SK-N-MC (cell line): ENCODE data around the gene CEP89.
A peak's percentile ranks its signal among the peaks of the same experiment; 100 is the strongest.
"Not testable (repeated sequence)": the region's sequence is repeated elsewhere in the genome, so short reads cannot be mapped to it uniquely, and the experiment has no call there.

ENCODE experiments used
- DNase-seq: peaks from one replicate; pipeline ENCODE4 v3.0.0-alpha.2; 2011; ENCODE audit warnings: low read depth, low spot score
- H3K27ac ChIP-seq: fragments of 200-600 bp; sonication (generic); 2 replicates; pipeline ENCODE4 v1.5.1; 2016; ENCODE audit warnings: mixed run types
- H3K36me3 ChIP-seq: fragments of 200-600 bp; sonication (generic); 2 replicates; pipeline ENCODE4 v1.6.1; 2017; ENCODE audit warnings: antibody characterized with exemption, low read length, mixed read lengths; ENCODE audit not compliant: insufficient read depth
- H3K4me3 ChIP-seq: fragments of 200-600 bp; sonication (generic); 2 replicates; pipeline ENCODE4 v1.5.1; 2016
- H3K9ac ChIP-seq: fragments of 200-600 bp; sonication (generic); 2 replicates; pipeline ENCODE4 v1.8.0; 2017; ENCODE audit warnings: mixed run types, mixed read lengths; ENCODE audit not compliant: insufficient read length
- H3K9me3 ChIP-seq: fragments of 200-600 bp; sonication (generic); 2 replicates; pipeline ENCODE4 v1.6.1; 2017; ENCODE audit warnings: low read depth, mild to moderate bottlenecking, antibody characterized with exemption, low read length, moderate library complexity, mixed read lengths
- EZH2 ChIP-seq: fragments of 200-600 bp; sonication (generic); IDR thresholded peaks from one replicate; pipeline ENCODE4 v1.6.1; 2017; ENCODE audit warnings: antibody characterized with exemption
- FOXP2 ChIP-seq: optimal IDR thresholded peaks from 2 replicates; pipeline ENCODE3; 2011; ENCODE audit warnings: mild to moderate bottlenecking, moderate library complexity; ENCODE audit not compliant: insufficient read depth; ENCODE audit errors: extremely low read length, control extremely low read depth
- POLR2AphosphoS5 ChIP-seq: IDR thresholded peaks from 2 replicates; pipeline ENCODE4 v1.6.1; 2012; ENCODE audit warnings: mild to moderate bottlenecking, low read depth, low read length, borderline replicate concordance

CEP89 gene

DNA sequence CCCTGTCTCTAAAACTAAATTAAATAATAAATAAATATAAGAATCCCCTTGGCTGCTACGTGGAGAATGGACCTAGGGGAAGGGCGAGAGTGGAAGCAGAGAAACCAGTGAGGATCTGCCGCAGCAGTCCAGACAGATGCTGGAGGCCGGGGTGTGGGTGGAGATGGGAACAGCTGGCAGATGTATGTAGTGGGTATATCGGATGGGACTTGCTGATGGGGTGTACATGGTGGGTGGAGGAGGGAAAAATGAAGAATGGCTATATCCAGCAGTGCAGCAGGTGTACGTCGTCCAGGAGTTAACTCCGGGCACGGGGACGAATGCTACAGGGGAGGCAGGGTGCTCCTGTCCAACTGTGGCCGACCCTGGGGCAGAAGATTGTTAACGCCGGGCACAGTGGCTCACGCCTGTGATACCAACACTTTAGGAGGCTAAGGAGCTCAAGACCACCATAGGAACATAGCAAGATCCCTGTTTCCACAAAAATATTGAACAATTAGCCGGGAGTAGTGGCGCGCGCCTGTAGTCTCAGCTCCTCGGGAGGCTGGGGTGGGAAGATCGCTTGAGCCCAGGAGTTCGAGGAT is 654 bp downstream of the CEP89 start:
- H3K4me3 ChIP-seq = peak overlapping the region; percentile 93
- no peak for DNase-seq
- H3K36me3 ChIP-seq = peaks cover 4% of the 10 kb centered on the region; the same call in 1 of the 2 replicates
- H3K27ac ChIP-seq = no peak overlapping the region
- no peak for TF ChIP-seq EZH2
- no peak for TF ChIP-seq FOXP2
- no peak for TF ChIP-seq POLR2AphosphoS5
- H3K9ac ChIP-seq = peak overlapping the region; percentile 71
- no peaks in the 10 kb centered on the region for H3K9me3 ChIP-seq

DNA sequence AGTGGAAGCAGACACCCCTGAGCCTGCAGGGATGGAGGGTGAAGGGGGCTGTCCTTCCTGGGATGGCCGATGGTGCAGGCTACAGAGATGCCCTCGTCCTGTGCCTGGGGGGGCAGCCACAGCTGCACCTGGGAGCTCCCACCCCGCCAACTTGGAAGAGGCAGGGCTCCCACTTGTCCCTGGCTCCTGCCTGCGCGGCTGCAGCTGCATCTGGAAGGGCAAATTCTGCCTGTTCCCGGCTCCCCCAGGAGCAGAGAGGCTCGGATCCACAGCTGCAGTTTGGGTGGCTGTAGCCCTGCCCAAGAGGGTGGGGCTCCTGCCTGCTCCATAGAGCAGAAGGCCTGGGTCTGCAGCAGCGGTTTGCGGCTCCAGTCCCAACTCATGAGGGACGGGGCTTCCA is 2.2 kb downstream of the CEP89 start:
- no peaks in the 10 kb centered on the region for H3K9me3 ChIP-seq
- H3K4me3 ChIP-seq = no peak overlapping the region
- no peak for DNase-seq
- no peaks in the 10 kb centered on the region for H3K36me3 ChIP-seq
- no peak overlapping the region for H3K27ac ChIP-seq
- H3K9ac ChIP-seq = no peak overlapping the region
- TF ChIP-seq FOXP2 (no peak), POLR2AphosphoS5 (no peak), EZH2 (no peak)

DNA sequence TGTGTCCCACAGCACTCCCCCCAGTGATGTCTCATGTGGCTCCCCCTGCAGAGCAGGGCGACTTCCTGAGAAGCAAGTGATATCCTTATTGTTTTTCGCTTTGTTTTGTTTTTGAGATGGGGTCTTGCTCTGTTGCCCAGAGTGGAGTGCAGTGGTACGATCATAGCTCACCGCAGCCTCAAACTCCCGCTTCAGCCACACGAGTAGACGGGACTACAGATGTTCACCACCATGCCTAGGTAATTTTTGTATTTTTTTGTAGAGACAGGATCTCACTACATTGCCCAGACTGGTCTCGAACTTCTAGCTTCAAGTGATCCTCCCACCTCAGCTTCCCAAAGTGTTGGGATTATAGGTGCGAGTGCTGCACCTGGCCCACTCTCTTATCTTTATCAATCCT is 5.0 kb downstream of the CEP89 start:
- TF ChIP-seq FOXP2 (no peak), EZH2 (no peak), POLR2AphosphoS5 (no peak)
- Histone ChIP-seq H3K9ac (no peak overlapping the region), H3K36me3 (peaks cover 10% of the 10 kb centered on the region; the same call in 1 of the 2 replicates), H3K27ac (no peak overlapping the region), H3K4me3 (no peak overlapping the region), H3K9me3 (no peaks in the 10 kb centered on the region)
- DNase-seq = no peak

DNA sequence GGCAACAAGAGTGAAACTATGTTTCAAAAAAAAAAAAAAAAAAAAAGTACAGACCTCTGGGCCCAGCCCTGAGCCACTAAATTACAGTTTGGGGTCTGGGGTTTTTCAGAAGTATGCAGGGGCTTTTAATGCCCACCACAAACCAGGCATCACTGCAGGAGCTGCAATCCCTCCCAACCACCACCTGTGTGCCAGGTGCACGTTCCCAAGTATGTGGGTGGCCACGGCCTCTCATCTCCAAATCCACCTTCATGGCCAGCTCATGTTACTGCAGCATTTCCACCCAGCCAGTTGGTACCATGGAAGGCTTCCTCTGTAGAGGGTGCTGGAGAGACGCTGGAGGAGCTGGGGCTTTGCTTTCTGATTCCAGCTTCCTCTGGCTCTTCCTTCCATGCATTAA is 26.5 kb downstream of the CEP89 start:
- TF ChIP-seq EZH2 (no peak), FOXP2 (no peak), POLR2AphosphoS5 (no peak)
- no peaks in the 10 kb centered on the region for H3K9me3 ChIP-seq
- no peak overlapping the region for H3K9ac ChIP-seq
- no peak for DNase-seq
- H3K4me3 ChIP-seq = no peak overlapping the region
- no peak overlapping the region for H3K27ac ChIP-seq
- H3K36me3 ChIP-seq = peaks cover 8% of the 10 kb centered on the region

DNA sequence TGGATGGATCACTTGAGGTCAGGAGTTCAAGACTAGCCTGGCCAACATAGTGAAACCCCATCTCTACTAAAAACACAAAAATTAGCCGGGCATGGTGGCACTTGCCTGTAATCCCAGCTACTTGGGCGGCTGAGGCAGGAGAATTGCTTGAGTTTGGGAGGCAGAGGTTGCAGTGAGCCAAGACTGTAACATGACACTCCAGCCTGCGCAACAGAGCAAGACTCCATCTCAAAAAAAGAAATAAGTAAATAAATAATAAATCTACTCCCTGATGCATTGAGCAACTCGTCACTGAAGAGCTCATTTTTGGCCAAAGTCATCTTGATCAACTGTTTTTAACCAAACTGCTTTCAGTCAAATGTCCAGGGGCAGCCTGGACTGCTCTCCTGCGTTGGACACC is 30.5 kb downstream of the CEP89 start:
- not testable (repeated sequence) for DNase-seq, H3K36me3 ChIP-seq, H3K4me3 ChIP-seq, H3K9ac ChIP-seq, H3K27ac ChIP-seq, H3K9me3 ChIP-seq

DNA sequence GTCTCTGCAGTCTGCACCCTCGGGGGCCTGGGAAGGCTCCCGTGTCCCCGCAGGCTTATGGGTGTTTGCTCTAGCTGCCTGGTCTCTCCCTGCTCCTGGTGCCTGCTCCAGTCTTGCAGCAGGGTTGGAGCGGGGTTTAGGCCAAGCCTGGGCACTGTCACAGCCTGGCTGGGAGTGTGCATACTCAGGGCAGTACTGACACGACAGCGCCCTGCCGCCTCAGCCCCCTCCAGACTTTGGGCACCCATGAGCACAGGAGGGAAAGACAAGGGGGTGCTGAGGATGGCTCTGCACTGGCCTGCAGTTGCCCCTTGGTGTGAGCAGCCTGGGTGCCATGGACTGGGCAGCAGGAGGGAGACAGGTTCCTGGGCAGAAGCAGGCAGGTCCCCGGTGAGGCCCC is 35.7 kb downstream of the CEP89 start:
- no peak for TF ChIP-seq FOXP2
- TF ChIP-seq EZH2 = no peak
- no peak for TF ChIP-seq POLR2AphosphoS5
- Histone ChIP-seq H3K9ac (no peak overlapping the region), H3K9me3 (no peaks in the 10 kb centered on the region), H3K27ac (no peak overlapping the region), H3K36me3 (no peaks in the 10 kb centered on the region), H3K4me3 (no peak overlapping the region)
- no peak for DNase-seq

DNA sequence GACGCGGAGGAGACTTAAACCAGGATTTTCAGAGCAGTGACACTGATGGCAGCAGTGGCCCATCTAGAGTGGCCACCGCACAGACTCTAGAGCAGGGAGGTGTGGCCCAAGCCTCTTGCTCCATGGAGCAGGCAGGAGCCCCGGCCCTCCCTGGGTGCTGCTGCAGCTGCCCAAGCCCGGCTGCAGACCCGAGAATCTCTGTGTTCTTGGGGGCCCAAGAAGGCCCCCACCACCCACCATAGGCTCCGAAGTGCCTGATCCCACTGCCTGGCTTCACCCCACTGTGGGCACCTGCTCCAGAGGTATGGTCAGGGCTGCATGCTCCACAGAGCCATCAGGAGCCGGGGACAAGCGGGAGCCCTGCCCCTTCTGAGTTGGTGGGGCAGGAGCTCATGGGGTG is 36.1 kb downstream of the CEP89 start:
- Histone ChIP-seq H3K9ac (no peak overlapping the region), H3K9me3 (no peaks in the 10 kb centered on the region), H3K4me3 (no peak overlapping the region), H3K27ac (no peak overlapping the region), H3K36me3 (no peaks in the 10 kb centered on the region)
- TF ChIP-seq EZH2 (no peak), FOXP2 (no peak), POLR2AphosphoS5 (no peak)
- DNase-seq = no peak

DNA sequence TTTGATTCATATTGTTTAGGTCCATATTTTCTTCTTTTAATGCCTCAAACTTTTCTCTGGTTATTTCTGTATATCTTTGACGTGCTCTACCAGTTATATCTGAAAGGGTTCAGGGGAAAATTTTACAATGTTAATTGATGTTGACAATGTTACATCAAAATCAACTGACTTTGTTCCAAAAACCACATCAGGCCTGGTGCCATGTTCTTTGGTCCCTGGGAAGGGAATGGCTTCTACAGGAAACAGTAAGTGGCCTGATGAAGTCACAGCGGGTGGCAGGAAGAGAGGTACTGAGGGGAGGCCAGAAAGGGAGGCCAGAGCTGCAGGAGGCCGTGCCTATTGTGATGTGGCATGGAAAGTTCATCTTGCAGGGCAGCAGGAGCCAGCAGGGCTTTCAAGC is 38.2 kb downstream of the CEP89 start:
- no peak overlapping the region for H3K9ac ChIP-seq
- no peak overlapping the region for H3K27ac ChIP-seq
- no peak for DNase-seq

DNA sequence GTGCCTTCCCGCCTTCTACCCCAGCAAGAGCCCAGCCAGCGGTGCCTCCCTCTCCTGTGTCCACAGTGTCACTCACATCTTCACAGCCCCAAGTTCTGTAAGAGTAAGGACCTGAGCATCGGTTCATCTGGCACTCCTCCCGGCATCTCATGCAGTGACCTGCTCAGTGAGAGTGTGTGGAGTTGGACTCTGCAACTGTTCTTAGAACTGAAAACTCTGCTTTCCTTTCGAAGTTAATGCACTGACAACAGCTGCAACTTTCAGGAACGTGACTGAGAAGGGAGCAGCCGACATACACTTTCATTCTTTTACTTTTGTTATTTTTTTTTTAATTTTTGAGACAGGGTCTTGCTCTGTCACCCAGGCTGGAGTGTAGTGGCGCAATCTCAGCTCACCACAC is 41.2 kb downstream of the CEP89 start:
- TF ChIP-seq POLR2AphosphoS5 (no peak), EZH2 (no peak), FOXP2 (no peak)
- Histone ChIP-seq H3K4me3 (no peak overlapping the region), H3K9ac (no peak overlapping the region), H3K36me3 (peaks cover 15% of the 10 kb centered on the region; the same call in 1 of the 2 replicates), H3K9me3 (no peaks in the 10 kb centered on the region), H3K27ac (no peak overlapping the region)
- no peak for DNase-seq

More for the DNA sequence above, 38.2 kb downstream of the CEP89 start:
- TF ChIP-seq POLR2AphosphoS5 = no peak
- no peak for TF ChIP-seq FOXP2
- no peak for TF ChIP-seq EZH2
- Histone ChIP-seq H3K4me3 (no peak overlapping the region), H3K36me3 (peaks cover 9% of the 10 kb centered on the region; the same call in 1 of the 2 replicates), H3K9me3 (no peaks in the 10 kb centered on the region)
